GM04503 (cell line): ENCODE results near the gene ZNF644.
"Not testable (repeated sequence)": the region's sequence is repeated elsewhere in the genome, so short reads cannot be mapped to it uniquely, and the experiment has no call there.

Experiments
- DNase-seq: peaks from one replicate; pipeline ENCODE4 v3.0.0-alpha.2; 2012; ENCODE audit warnings: low read depth

The ZNF644 gene

GRCh38 chr1:91021686-91022517 is at the start of gene ZNF644:
TSS of gene ZNF644 (minus strand) at chr1:91022035. CDS start at chr1:90982353, 39,682 bp downstream.
- peak; percentile 83 for DNase-seq

DNA sequence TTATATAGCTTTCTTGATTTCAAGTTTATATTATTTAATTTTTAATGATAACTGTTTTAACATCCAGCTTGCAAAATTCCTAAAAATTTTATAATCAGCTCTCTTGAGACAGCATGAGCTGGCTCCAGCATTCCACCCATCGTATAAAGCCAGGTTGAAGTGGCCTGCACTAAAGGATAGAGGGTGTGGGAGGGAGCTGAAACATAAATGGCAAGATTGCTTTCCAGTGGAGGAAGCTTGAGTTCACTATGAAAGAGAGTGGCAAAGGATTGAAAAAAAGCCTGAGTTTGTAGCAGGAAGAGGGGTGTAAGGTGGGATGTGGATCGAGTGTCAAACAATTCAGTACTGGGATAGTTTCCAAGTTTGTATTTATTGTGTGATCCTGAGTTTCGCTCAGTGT is 48.5 kb upstream of the ZNF644 start:
- no peak for DNase-seq

GRCh38 chr1:91066538-91066937 is 44.7 kb upstream of the ZNF644 start:
- DNase-seq = no peak

- DNase-seq = no peak
These were observed 43.5 kb upstream of the ZNF644 start for GRCh38 chr1:91065337-91065736.

DNA sequence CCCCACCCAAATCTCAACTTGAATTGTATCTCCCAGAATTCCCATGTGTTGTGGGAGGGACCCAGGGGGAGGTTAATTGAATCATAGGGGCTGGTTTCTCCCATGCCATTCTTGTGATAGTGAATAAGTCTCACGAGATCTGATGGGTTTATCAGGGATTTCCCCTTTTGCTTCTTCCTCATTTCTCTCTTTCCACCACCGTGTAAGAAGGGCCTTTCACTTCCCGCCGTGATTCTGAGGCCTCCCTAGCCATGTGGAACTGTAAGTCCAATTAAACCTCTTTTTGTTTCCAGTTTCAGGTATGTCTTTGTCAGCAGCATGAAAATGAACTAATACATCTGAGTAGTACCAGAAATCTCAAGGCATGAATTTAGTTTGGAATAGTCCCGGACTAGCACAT is 41.6 kb upstream of the ZNF644 start:
- not testable (repeated sequence) for DNase-seq

DNA sequence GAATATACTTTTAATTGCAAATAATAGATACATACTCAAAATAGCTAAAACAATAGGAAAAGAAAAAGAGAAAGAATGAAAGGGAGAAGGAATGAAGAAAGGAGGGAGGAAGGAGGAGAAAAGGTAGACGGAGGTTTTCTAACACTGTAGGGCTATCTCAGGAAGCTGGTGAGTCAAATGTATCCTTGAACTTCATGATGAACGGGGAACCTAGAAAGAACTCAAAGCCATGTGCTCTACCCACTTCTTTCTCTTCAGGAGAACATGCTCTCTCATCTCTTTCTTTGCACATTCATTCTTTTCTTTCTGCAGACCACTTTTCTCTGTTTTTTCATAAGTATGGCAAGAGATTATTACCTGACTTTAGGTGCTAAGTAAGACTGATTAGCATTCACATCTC is 37.3 kb upstream of the ZNF644 start:
- no peak for DNase-seq

- no peak for DNase-seq
These were observed 35.9 kb upstream of the ZNF644 start for GRCh38 chr1:91057784-91058183.

DNA sequence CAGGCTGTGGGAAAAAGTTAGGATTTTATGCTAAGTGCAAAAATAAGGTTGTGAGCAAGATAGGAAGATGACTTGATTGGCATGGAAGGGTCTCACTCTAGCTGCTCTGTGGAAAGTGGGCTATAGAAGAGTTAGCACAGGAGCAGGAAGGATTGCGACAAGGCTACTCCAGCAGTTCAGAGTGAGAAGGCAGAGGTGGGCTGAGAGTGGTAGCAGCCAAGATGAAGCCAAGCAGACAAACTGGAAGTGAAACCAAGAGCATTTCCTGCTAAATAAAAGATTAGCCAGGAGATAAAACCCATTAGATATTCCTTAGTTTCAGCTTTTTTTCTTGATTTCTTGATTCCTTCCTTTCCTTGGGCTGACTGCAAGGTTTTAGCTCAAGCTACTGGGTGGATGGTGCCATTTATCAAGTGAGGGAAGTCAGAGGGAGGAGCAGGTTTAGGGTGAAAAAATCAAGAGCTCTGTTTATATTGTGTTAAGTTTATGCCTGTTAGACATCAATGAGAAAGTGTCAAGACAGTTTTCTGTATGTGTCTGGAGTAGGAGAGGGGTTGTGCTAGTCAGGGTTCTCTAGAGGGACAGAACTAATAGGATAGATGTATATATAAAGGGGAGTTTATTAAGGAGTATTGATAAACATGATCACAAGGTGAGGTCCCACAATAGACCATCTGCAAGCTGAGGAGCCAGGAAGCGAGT is 33.1 kb upstream of the ZNF644 start:
- DNase-seq = no peak

DNA sequence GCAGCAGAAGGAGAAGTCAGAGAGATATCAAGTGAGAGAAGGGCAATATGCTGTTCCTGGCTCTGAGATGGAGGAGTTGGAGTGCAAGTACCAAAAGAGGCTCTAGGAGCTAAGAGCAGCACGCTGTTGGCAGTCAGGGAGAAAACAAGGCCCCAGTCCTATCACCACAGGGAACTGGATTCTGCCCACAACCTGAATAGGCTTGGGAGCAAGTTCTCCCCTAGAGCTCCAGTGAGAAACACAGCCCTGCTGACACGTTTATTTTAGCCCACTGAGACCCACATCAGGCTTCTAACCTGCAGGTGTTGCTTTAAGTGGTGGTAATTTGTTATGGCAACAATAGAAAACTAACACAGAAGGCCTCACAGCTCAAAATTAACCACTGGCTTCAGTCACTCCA is 31.8 kb upstream of the ZNF644 start:
- DNase-seq = no peak

GRCh38 chr1:91049551-91049950 is 27.7 kb upstream of the ZNF644 start:
- DNase-seq = not testable (repeated sequence)

- no peak for DNase-seq
These were observed 24.9 kb upstream of the ZNF644 start for GRCh38 chr1:91046766-91047165.

- no peak for DNase-seq
These were observed 23.4 kb upstream of the ZNF644 start for GRCh38 chr1:91045284-91045683.

- DNase-seq = not testable (repeated sequence)
These were observed 22.9 kb upstream of the ZNF644 start for GRCh38 chr1:91044776-91045175.

GRCh38 chr1:91042372-91042771 is 20.5 kb upstream of the ZNF644 start:
- not testable (repeated sequence) for DNase-seq

DNA sequence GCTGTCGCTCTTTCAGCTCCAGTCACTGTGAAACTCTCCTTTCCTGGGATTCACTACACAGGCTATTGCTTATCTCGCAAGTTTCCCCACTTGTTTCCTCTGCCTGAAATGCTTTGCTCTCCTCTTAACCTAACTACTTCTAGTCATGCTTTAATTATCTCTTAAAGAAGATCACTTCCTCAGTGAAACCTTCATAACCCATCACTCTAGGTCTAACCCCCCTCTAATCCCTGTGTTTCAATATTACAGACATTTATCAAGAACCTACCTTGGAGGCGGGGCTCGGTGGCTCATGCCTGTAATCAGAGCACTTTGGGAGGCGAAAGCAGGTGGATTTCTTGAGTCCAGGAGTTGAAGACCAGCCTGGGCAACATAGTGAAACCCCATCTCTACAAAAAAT is 16.7 kb upstream of the ZNF644 start:
- no peak for DNase-seq

- DNase-seq = no peak
These were observed 15.3 kb upstream of the ZNF644 start for GRCh38 chr1:91036894-91037829.

DNA sequence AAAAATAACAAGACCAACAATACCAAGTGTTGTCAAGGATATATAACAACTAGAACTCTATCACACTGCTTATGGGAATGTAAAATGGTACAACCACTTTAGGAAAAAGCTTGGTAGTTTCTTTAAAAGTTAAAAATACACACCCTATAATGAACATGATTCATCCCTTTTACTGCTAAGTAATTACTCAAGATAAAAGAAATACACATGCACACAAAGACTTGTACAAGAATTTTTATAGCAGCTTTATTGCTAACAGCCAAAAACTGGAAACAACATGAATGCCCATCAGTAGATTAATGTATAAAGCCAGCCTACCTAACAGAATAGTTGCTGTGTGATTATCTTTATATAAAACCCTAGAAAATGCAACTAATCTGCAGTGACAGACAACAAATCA is 10.5 kb upstream of the ZNF644 start:
- DNase-seq = no peak

DNA sequence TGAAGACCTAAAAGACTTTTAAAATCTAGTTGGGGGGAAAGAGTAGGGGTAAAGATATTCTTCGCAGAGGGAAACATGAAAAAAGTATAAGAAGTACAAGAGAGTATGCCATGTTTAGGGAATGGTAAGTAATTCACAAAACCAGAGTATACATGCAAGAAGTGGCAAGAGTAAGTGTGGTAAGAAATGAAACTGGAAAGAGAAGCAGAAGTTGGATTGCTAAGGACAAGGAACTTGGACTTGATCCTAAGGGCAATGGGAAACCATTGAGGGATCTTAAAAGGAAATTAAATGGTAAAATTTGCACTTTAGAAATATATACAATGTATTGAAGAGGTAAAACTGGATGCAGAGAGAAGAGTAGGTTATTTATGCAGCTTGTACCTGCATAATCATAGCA is 9.2 kb upstream of the ZNF644 start:
- DNase-seq = no peak

GRCh38 chr1:91026777-91027176 is 4.9 kb upstream of the ZNF644 start:
- DNase-seq = no peak

DNA sequence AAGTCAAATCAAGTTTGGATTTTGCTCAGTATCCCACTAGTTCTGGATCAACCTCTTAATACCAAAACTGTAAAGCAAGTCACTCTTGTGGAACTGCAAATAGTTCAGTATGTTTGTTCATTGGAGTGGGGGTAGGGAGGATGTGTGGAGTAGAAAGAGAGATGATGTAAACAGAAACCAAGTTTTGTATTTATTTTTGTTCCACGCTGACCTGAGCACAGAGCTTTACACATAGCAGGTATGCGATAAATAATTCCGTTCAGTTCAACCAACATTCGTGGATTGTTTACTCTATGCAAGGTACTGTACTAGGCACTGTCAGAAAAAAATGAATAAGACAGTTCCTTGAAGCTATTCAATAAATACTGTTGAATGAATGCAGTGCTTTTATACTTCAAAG is 4.5 kb upstream of the ZNF644 start:
- no peak for DNase-seq

DNA sequence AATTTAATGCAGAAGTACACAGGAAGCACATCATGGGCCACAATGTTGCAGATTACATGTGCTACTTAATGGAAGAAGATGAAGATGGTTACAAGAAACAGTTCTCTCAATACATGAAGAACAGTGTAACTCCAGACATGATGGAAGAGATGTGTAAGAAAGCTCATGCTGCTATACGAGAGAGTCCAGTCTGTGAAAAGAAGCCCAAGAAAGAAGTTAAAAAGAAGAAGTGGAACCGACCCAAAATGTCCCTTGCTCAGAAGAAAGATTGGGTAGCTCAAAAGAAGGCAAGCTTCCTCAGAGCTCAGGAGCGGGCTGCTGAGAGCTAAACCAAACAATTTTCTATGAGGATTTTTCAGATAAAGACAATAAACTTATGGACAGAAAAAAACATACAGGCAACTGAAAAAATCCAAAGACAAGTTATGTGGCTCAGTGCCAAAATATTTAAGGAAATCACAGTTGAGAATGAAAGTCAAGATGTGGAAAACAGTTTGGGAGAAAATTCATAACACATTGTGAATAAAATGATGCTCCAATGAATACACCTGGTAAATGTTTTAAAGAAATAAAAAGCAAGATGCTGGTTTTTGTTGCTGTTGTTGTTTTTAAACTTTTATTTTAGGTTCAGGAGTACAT is 2.8 kb upstream of the ZNF644 start:
- no peak for DNase-seq

DNA sequence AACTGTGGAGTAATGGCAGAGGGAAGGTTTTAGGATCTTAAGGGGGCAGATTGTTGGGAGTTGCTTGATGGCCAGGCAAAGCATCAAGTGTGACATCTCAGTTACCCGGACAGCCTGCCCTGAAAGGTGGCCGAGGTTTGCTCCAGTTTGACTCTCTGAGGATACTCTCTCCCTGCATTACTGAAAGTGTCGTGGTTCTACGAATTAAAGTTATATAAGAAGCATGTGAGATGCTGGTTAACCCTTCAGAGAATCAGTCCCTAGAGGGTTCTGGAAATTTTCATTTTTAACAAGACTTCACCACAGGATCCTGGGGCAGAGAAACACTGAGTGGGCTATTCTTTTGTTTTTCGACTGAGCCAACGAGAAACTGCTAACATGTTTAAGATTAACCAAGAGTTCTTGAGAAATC is 689 bp upstream of the ZNF644 start:
- DNase-seq = no peak
